HEK293T (cell line): Measurements from ENCODE around the gene ENO2.

Experiments used
- BHLHE40 ChIP-seq: fragments of 450-650 bp; IDR thresholded peaks from 2 replicates; pipeline ENCODE4 v1.6.1; 2016; ENCODE audit warnings: mild to moderate bottlenecking, moderate library complexity, borderline replicate concordance
- FOXK2 ChIP-seq: fragments of 450-650 bp; IDR thresholded peaks from 2 replicates; pipeline ENCODE4 v1.6.1; 2016; ENCODE audit warnings: mild to moderate bottlenecking
- FOXM1 ChIP-seq: fragments of 450-650 bp; IDR thresholded peaks from 2 replicates; pipeline ENCODE4 v1.6.1; 2017; ENCODE audit warnings: mild to moderate bottlenecking, borderline replicate concordance
- SUZ12 ChIP-seq: fragments of 450-650 bp; IDR thresholded peaks from 2 replicates; pipeline ENCODE4 v1.6.1; 2016; ENCODE audit warnings: mild to moderate bottlenecking
- ZNF384 ChIP-seq: fragments of 450-650 bp; IDR thresholded peaks from 2 replicates; pipeline ENCODE4 v1.6.1; 2016

DNA sequence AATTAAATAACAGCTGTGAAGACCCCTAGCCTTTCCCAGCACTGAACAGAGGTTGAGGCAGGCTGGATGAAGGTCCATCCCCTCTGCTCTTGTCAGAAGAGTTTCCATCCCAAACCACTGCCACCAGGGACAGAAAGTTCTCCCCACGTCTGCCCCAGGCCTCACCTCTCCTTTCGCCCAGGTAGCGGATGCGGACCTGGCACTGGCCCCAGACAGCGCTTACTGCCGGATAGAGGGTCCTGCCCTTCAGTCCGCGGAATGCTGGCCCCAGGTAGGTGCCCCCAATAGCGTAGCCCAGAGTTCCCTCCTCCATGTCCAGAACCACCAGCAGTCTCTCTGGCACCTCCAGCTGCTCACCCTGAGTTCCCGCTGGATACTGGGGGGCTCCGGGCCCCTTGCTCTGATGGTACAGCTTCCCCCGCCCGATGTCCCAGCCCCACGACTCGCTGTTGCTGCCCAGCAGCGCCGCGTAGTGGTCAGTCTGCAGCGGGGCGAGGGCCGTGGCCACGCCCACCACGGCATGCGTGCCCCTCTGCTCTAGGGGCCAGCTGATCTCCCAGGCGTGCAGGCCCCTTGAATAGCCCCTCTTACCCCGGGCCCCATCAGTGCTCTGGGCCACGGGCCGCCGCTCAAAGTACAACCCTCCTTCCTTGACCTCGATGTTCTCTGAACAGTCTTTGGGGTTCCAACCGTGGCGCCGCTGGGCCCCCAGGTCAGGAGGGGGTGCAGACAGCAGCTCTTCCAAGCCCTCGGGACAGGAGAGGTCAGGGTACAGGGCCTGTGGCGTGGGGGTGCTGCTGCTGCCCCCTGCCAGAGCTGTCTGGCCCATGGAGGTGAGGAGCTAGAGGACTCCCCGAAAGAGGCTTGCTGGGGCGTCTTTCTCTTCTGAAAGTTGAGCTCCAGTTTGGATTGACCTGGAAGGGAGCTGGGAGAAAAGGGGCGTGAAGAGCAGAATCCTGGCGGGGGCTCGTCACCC is 42.0 kb upstream of the ENO2 start:
- no peak for TF ChIP-seq ZNF384
- no peak for TF ChIP-seq BHLHE40
- TF ChIP-seq FOXM1, result 0 out of 2 replicates have a peak, but pooled peaks have one; percentile 29
- TF ChIP-seq FOXK2, result no peak
- TF ChIP-seq SUZ12, result no peak
